Measurements from ENCODE around the gene ZBTB7C.
"Not testable (repeated sequence)": the region's sequence is repeated elsewhere in the genome, so short reads cannot be mapped to it uniquely, and the experiment has no call there.

DNA sequence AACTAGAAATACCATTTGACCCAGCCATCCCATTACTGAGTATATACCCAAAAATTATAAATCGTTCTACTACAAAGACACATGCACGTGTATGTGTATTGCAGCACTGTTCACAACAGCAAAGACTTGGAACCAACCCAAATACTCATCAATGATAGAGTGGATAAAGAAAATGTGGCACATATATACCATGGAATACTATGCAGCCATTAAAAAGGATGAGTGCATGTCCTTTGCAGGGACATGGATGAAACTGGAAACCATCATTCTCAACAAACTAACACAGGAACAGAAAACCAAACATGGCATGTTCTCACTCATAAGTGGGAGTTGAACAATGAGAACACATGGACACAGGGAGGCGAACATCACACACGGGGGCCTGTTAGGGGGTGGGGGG, 25.2 kb upstream of the ZBTB7C start:
- not testable (repeated sequence) for TF ChIP-seq EZH2 (IDR thresholded peaks at IDR 0.05; ENCODE audit: low read length); CTCF (optimal IDR thresholded peaks at IDR 0.05 in 1 of 3, IDR thresholded peaks at IDR 0.05 in 1 of 3, conservative IDR thresholded peaks at IDR 0.05 in 1 of 3; ENCODE audit: extremely low read depth in 1 of 3, insufficient read depth in 2 of 3, low read length in 3 of 3)
